Smooth muscle cell (in vitro differentiated cells): ENCODE measurements around the gene LMTK2. TPM values are rescaled to one million over a fixed set of nuclear protein-coding genes. Genes with fewer than 3 reads are reported as not detected.

ENCODE experiments used
- polyA plus RNA-seq: library from polyadenylated mRNA; unstranded; fragments of >200 nt; fragmentation: Nextera tagmentation; extraction: Ambion mirVana; gene quantifications from 2 replicates; pipeline ENCODE4 v1.2.1, GENCODE V29; 2016
- total RNA-seq: library from RNA; depleted of rRNA; stranded (reverse); fragments of >200 nt; gene quantifications from 2 replicates; pipeline ENCODE4 v1.2.3, GENCODE V29; 2014

The LMTK2 gene
- total and polyA plus RNA-seq, 2 experiments from 2014 or later, result 3.0 to 8.7 TPM

Other genes starting within 250 kb of the LMTK2 start
- gene ASNS, start 234.5 kb upstream of the LMTK2 start, total RNA-seq, result 62.6 and 68.8 TPM in 2 replicates
- gene ASNS, start 234.5 kb upstream of the LMTK2 start, polyA plus RNA-seq, result 56.7 and 63.7 TPM in 2 replicates
- gene OCM2, start 116.7 kb upstream of the LMTK2 start, total RNA-seq, result not detected in 2 replicates
- not detected in 2 replicates for gene OCM2, start 116.7 kb upstream of the LMTK2 start, polyA plus RNA-seq
- gene BHLHA15, start 104.6 kb downstream of the LMTK2 start, total RNA-seq, result 0.27 TPM in 1 of 2 replicates, not detected in the other
- gene BHLHA15, start 104.6 kb downstream of the LMTK2 start, polyA plus RNA-seq, result 1.3 and 1.4 TPM in 2 replicates
- 27.7 and 33.1 TPM in 2 replicates for gene TECPR1, start 145.4 kb downstream of the LMTK2 start, total RNA-seq
- 8.9 and 15.3 TPM in 2 replicates for gene TECPR1, start 145.4 kb downstream of the LMTK2 start, polyA plus RNA-seq
- 58.4 and 70.1 TPM in 2 replicates for gene BRI3, start 174.8 kb downstream of the LMTK2 start, total RNA-seq
- gene BRI3, start 174.8 kb downstream of the LMTK2 start, polyA plus RNA-seq, result 83.0 and 84.9 TPM in 2 replicates